Stimulated activated CD4-positive, alpha-beta T cell treated with anti-CD3 and anti-CD28 coated beads, Interleukin-15, amount 100 ng/mL, for 24 hours (primary cell): ENCODE data around the gene HES2.
"Not testable (repeated sequence)": the region's sequence is repeated elsewhere in the genome, so short reads cannot be mapped to it uniquely, and the experiment has no call there.

Experiments
- DNase-seq: peaks from one replicate; pipeline ENCODE4 v3.0.0-alpha.2; 2020

The HES2 gene

GRCh38 chr1:6419804-6420453 lies at the start of gene HES2:
TSS of gene HES2 (minus strand) at chr1:6419919. CDS start at chr1:6419820, 99 bp downstream.
- DNase-seq = peak; percentile 42

DNA sequence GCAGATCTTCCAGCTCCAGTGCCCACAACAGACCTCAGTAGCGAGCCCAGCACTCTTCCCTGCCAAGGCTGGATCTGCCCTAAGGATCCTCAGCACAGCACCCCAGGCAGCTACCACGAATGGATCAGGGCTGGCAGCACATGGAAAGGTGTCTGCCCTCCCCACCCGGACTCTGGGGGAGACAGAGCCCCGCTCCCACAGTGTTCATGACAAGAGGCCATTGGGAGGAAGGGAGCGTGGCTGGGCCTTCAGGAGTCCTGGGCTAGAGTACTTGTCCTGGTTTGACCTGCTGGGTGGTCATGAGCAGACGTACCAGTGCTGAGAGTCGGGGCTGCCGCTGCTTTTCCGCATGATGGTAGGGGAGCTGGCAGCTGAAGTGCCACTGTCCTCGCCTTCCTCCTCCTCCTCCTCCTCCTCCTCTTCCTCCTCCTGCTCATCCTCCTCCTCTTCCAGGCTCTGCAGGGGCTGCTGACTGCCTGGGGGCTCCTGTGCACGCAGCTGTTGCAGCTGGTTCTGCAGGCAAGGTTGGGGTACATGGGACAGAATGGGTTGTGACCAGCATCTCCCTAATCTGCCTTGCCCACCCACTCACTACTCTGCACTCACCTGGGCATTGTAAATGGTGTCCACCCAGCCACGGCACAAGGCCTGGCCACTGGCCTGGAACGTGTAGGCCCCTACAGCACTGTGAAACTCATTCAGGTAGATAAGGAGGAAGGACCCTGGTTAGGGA lies 49.2 kb upstream of the HES2 start:
- DNase-seq = no peak

- no peak for DNase-seq
Observed at GRCh38 chr1:6467744-6468688, 48.3 kb upstream of the HES2 start.

DNA sequence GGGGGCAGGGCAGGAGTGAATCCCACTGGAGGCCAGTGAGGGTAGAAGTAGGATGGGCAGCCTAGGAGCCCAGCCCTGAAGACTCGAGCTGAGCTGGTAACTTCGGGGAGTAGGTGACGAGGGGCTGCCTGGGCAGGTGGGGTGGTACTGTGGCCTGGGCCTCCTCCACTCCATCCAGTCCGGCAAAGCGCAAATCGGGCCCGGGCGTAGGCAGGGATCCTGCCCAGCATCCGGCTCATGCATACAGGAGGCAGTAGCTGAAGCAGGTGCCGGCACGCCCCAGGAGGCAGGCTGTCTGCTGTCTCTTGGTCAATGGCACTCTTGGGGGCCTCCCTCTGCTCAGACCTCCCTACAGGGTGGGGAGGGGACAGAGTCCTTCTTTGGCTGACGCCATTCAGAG lies 47.5 kb upstream of the HES2 start:
- no peak for DNase-seq

DNA sequence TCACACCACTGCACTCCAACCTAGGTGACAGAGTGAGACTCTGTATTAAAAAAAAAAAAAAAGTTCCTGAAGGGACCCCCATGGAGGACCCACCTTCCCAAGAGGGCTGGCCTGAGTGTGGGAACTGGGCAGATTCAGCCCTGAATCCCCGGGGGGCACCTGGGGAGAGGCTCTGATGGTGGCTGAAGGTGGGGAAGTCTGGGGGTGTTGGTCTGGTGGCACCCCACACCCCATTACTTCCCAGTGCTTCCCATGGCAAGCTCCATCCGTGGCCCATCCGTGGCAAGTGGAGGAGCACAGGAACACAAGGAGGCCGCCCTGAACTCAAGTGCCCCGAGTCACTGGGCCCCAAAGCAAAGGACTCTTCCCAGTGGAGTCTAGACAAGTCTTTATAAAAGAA lies 47.0 kb upstream of the HES2 start:
- no peak for DNase-seq

DNA sequence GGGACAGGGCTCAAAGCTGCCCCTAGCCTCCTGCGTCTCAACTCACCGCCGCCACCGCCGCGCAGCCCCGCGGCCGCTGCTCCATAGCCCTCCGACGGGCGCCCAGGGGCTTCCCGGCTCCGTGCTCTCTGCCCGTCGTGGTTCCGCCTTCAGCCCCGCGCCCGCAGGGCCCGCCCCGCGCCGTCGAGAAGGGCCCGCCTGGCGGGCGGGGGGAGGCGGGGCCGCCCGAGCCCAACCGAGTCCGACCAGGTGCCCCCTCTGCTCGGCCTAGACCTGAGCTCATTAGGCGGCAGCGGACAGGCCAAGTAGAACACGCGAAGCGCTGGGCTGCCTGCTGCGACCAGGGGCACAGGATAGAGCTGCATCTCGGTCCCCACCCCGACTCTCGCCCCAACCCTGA lies 46.3 kb upstream of the HES2 start, which contains the start of gene TNFRSF25:
Gene TNFRSF25, minus strand, starts transcription at position 151 of the 400 bp plus-strand sequence. Its CDS starts 66 bp downstream, at position 85.
- DNase-seq = peak; percentile 78

DNA sequence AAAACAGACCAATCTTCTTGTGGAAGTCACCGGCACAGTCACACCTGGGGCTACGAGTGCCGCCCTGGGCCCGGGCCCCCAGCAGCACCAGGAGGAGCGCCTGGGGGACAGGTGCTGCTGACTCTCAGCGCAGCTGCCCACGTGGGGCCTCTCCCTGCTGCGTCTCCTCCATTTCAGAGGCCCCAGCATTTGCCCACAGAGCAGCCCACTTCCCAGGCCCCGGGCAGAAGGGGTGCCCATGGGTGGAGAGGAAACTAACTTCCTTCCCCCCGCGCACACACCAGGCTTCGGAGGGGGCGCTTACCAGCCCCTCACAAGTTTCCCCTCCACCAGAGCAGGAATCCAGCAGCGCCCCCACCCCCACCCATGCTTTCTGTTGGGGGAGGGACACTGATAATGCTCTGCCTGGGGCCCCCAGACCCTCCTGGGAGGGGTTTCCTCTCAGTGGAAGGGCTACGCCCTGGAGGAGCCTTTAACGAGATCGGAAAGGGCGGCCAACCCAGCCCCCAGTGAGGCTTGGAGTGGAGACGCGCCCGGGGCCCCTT lies 45.8 kb upstream of the HES2 start:
- peak; percentile 70 for DNase-seq

- DNase-seq = no peak
Observed at GRCh38 chr1:6464915-6465314, 45.2 kb upstream of the HES2 start.

GRCh38 chr1:6464514-6464836 lies 44.8 kb upstream of the HES2 start:
- DNase-seq = peak; percentile 74

DNA sequence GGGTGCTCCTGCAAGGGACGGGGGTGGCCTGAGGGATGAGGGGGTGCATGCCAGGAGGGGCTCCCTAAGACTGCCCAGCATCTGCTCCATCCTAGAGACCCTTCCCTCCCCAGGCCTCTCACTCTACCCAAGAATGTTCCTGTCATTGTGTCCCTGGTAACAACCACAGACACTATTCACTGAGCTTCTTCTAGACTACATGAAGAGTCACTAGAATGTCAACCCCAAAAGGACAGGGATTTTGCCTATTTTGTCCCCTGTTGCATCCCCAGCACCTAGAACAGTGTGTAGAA lies 43.3 kb upstream of the HES2 start:
- no peak for DNase-seq

- no peak for DNase-seq
Observed at GRCh38 chr1:6462412-6463119, 42.8 kb upstream of the HES2 start.

DNA sequence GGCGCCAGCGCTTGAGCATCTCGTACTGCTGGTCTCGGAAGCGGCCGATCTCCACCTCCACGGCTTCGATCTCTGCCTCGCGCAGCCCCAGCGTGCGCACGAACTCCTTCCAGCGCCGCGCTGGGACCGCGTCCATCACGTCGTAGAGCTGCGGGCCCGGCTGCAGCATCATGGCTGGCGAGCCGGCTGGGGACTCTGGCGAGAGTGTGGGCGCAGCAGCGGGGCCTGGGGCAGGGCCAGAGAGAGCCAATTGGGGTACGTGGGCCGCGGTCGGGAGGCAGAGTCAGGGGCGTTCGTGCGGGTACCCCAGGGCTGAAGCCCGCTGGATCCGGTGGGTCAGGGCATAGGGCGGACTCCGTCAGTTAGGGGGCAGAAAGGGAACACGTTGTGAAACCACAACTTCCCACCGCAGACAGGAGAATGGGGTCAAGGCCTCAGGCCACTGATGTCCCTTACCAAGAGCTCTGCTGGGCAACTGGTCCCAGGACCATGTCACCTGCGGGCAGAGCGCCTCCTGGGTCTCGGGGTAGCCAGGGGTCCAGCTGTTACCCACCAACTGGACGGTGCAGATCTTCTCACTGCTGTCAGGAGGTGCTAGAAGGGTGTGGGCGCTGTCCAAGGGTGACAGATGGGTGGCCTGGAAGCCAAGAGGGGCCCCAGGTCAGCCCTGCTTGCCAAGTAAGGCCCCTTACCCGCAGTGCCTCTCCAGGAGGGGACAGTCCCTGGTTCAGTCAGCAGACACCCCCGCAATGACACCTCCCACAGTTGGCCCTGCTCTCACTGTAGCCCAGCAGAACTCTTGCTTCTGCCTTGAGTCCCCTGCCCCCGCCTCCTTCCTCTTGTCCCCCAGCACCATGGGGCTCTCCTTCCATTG lies 42.1 kb upstream of the HES2 start:
- DNase-seq = no peak

GRCh38 chr1:6461051-6461530 lies 41.4 kb upstream of the HES2 start:
- no peak for DNase-seq

GRCh38 chr1:6460301-6461050 lies 40.8 kb upstream of the HES2 start:
- peak; percentile 87 for DNase-seq

GRCh38 chr1:6459850-6460265 lies 40.1 kb upstream of the HES2 start:
- DNase-seq = peak; percentile 58

DNA sequence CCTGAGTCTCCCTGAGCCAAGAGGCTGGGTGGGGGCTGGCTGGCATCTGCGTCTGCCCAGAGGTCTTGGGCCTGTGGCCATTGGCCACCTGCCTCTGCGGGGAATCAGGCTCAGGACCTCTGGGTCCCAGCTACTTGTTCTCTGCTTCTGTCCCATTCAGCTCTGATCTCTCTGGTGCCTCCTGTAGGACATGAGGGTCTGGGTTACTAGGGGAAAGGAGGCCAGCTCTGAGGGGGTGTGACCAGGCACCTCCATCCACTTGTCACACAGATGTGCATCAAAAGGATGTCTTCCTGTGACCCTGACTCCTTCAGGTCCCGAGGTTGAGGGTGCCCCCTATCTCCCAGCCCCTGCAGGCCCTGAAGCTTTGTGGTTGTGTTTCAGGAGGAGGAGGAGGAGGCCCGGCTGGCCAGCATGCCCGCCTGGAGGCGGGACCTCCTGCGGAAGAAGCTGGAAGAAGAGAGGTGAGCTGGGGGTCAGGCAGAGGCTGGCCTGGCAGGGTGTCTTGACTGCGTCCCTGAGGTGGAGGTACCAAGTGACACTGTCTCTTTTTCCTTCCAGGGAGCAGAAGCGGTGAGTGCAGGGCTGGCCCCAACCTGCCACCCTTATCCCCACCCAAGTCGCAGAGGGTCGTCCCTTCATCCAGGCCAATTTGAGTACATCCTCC lies 37.2 kb upstream of the HES2 start:
- DNase-seq = no peak

DNA sequence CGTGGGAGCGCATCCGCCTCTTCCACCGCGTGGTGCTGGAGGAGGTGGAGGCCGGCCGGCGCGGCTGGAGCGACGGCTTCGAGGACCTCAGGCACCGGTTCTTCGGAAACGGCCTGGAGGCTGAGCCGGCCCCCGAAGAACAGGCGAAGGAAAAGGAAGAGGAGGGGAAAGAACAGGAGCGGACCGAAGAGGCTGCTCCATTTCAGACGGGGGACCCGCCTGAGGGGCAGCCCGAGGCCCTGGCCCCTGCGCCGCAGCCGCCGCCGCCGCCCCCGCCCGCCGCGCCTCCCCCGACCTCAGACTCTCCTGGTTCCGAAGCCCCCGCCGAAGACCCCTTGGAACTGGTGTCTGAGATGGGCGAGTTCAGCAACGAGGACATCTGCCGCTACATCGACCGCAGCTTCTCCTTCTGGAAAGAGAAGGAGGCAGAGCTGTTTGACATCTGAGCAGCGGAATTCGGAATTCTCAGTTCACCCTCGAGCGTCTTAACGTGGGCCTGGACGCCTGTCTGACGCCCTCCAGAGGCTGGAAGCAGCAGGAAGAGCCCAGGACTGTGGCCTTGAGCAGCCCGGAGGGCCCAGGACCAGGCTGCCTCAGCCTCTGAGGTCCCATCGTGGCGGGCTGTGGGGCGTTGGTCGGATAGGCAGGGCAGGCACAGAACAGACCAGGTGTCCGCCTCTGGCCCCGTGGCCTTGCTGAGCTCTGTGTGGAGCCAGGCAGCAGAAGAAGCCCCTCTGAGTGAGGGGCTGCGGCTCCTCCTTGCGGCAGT lies 36.2 kb upstream of the HES2 start:
- DNase-seq = not testable (repeated sequence)

DNA sequence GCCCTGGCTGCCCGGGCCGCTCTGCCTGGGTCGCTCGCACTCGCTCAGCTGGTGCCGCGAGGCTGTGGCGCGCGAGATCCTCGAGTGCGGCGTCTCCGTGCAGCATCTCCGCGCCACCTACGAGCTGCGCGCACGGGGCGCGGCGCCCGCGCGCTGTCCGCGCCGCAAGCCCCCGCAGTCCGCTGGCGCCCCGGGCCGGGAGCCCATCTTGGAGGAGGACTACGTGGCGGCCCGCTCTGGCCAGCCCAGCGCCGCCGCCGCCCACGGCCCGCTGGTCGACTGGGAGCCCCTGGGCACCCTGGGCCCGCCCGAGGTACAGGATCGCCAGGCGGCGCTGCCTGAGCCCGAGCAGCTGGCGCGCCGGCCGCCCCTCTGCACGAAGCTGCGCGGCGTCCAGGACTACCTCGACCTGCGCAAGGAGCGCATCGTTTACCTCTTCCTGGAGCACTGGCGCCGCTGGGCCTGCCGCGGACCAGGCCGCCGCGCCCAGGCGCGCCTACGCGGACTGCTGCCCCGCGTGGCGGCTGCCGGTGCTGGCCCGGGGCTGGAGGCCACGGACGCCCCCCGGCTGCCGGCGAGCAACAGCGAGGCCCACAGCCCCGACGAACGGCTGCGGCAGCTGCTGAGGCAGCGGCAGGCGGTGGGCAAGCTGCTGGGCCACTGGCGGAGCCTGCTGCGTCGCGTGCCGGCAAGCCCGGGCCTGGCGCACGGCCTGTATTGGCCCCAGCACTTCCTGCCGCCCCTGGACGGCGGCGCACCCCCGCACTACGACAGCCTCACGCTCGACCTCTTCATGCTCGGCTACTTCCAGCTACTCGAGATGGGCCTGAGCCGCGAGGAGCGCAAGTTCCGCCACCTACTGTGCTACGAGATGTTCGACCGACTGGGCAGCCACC lies 35.4 kb upstream of the HES2 start:
- DNase-seq = peak; percentile 43
